Upper lobe of left lung (tissue), 4 donors: ENCODE measurements around the gene PRICKLE2.
A peak's percentile ranks its signal among the peaks of the same experiment; 100 is the strongest.

ENCODE experiments used
- EP300 ChIP-seq, 4 donors: sonication (generic); formaldehyde crosslinking; IDR thresholded peaks; one replicate each; pipeline ENCODE4 v1.5.1; 2017; ENCODE audit warnings: antibody characterized with exemption in 4 of 4, control low read depth in 2 of 4
- POLR2A ChIP-seq, 4 donors: fragments of 450-650 bp; IDR thresholded peaks; one replicate each; pipeline ENCODE4 v1.5.1; 2016 to 2017; ENCODE audit warnings: antibody characterized with exemption in 4 of 4, mild to moderate bottlenecking in 2 of 4
- POLR2AphosphoS5 ChIP-seq, 2 donors: sonication (generic); formaldehyde crosslinking; IDR thresholded peaks; one replicate each; pipeline ENCODE4 v1.5.1; 2017; ENCODE audit warnings: antibody characterized with exemption in 2 of 2
- TF ChIP-seq, protein P1 (sequence below), 6 experiments: fragments of 450-650 bp in 4 of 6; fragments of 200-600 bp in 2 of 6; sonication (generic) in 2 of 6; IDR thresholded peaks; one replicate each; pipeline ENCODE4 v1.5.1; 2016 to 2019; ENCODE audit warnings: antibody characterized with exemption in 6 of 6

DNA sequence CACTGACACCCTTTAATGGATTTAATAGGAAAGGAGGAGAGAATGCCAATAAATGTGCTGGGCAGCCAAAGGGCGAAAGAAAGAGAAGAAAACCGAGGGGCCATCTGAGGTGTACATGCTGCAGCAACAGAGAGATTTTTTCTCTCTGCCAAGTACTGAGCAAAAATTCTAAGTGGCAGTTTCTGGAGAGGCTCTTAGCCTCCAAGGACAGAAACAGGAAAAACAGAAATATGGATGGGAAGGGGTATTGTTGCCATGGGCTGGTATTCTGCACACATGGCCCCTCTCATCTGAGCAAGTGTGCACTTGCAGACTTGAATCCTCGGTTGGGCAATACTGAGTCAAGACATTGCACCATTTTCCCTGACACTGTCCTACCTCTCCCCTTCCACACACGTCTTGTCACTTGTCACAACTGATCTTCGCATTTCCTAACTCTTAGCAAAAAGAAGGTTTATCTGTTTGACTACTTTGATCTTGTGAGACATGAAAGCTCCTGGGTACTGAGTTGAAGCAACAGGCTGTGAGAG is 73.9 kb downstream of the PRICKLE2 start:
- TF ChIP-seq, protein P1, sequence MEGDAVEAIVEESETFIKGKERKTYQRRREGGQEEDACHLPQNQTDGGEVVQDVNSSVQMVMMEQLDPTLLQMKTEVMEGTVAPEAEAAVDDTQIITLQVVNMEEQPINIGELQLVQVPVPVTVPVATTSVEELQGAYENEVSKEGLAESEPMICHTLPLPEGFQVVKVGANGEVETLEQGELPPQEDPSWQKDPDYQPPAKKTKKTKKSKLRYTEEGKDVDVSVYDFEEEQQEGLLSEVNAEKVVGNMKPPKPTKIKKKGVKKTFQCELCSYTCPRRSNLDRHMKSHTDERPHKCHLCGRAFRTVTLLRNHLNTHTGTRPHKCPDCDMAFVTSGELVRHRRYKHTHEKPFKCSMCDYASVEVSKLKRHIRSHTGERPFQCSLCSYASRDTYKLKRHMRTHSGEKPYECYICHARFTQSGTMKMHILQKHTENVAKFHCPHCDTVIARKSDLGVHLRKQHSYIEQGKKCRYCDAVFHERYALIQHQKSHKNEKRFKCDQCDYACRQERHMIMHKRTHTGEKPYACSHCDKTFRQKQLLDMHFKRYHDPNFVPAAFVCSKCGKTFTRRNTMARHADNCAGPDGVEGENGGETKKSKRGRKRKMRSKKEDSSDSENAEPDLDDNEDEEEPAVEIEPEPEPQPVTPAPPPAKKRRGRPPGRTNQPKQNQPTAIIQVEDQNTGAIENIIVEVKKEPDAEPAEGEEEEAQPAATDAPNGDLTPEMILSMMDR (IDR thresholded peaks at IDR 0.05), result no peak
- TF ChIP-seq POLR2A (IDR thresholded peaks at IDR 0.05) (no peak), POLR2AphosphoS5 (IDR thresholded peaks at IDR 0.05) (no peak), EP300 (IDR thresholded peaks at IDR 0.05) (peak in 1 of 4 donors; percentile 59)
